Activated naive CD4-positive, alpha-beta T cell (primary cell): ENCODE measurements around the gene PEX6.
"Not testable (repeated sequence)": the region's sequence is repeated elsewhere in the genome, so short reads cannot be mapped to it uniquely, and the experiment has no call there.

Experiments
- DNase-seq, 4 experiments: peaks; one replicate each; lab custom pipeline; 2025; lab: John Stamatoyannopoulos, UW

PEX6 gene

DNA sequence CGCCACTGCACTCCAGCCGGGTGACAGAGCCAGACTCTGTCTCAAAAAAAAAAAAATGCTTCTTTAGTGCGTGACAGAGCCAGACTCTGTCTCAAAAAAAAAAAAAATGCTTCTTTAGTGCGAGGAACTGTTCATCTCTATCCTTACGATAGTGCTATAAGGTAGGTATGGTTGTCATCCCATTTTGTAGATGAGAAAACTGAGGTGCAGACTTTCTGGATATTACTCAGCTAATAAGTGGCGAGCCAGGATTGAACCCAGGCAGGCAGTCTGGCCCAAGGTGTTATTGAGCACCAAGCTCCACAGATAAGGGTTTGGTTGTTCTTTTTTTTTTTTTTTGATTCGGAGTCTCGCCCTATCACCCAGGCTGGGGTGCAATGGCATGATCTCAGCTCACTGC lies 22.9 kb upstream of the PEX6 start:
- no peak for DNase-seq

- not testable (repeated sequence) for DNase-seq
Measured at GRCh38 chr6:42998205-42998604, 19.2 kb upstream of the PEX6 start.

- DNase-seq, result no peak
Measured at GRCh38 chr6:42996513-42996912, 17.5 kb upstream of the PEX6 start.

DNA sequence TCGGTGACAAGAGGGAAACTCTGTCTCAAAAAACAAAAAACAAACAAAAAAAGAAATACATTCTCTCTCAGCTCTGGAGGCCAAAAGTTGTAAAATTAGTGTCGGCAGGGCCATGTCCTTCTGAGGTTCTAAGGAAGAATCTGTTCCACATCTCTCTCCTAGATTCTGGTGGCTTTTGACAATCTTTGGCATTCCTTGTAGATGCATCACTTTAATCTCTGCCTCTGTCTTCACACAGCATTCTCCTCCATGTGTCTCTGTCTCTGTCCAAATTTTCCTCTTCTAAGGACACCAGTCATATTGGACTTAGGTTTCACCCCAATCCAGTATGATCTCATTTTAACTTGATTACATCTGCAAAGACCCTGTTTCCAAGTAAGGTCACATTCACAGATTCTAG lies 14.5 kb upstream of the PEX6 start:
- DNase-seq, result no peak

DNA sequence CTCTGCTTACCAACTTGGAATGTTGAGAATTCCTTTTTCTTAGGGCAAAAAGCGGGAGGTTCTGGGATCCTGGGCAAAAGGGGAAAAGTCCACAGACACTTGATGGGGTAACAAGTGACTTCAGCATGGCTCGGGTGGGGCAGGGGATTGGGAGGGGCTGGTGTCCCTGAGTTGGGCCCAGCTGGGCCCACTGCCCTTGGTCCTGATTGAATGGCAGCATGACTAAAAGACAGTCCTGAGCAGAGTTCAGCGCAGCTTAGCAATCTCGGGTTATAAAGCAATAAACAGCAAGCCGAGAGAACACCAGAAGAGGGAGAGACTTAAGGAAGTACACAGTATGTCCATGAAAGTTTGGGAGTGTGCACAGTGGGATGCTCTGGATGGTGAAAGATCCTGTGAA lies 10.9 kb upstream of the PEX6 start:
- no peak for DNase-seq

GRCh38 chr6:42988486-42989020 lies 9.6 kb upstream of the PEX6 start:
- no peak for DNase-seq

DNA sequence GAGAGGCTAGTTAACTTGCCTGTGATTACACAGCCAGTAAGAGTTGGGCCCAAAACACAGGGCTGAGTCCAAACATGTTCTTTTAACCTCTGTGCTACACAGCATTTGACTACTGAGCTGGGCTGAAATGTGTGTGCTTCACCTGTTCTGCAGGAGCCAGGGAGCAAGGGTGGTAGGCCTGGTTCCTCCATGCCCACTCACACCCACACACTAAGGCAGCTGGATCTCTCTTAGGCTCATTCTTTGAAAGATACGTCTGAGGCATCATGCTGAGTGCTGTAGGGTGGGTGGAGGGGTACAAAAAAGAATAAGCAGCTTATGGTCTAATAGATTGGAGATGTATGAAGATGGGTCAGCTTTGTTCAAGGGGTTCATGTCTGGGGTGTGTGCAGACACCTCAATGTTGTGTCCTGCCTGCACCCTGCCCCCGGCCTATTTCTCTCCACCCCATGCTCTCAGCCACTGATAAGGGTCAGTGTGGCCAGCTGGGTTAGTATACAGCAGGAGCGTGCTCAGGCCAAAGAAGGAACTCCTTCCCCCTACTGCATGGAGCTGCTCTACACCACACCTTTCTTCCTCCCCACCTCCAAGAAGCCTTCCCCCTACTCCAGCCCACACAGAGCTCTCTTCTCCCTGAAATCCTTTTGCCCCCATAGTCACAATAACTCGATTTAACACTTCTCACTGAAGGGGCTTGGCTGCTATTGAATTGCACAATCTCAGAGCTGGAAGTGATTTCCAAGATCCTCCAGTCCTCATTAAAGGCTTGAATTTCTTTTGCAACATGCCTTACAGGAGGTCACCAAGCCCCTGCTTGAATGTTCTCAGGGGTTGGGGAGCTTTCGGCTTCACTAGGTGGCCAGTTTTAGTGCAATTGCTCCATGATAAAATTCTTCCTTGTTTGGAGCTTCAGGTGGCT lies 8.8 kb upstream of the PEX6 start:
- no peak for DNase-seq

GRCh38 chr6:42984924-42985475 lies 6.0 kb upstream of the PEX6 start:
- DNase-seq, result no peak

DNA sequence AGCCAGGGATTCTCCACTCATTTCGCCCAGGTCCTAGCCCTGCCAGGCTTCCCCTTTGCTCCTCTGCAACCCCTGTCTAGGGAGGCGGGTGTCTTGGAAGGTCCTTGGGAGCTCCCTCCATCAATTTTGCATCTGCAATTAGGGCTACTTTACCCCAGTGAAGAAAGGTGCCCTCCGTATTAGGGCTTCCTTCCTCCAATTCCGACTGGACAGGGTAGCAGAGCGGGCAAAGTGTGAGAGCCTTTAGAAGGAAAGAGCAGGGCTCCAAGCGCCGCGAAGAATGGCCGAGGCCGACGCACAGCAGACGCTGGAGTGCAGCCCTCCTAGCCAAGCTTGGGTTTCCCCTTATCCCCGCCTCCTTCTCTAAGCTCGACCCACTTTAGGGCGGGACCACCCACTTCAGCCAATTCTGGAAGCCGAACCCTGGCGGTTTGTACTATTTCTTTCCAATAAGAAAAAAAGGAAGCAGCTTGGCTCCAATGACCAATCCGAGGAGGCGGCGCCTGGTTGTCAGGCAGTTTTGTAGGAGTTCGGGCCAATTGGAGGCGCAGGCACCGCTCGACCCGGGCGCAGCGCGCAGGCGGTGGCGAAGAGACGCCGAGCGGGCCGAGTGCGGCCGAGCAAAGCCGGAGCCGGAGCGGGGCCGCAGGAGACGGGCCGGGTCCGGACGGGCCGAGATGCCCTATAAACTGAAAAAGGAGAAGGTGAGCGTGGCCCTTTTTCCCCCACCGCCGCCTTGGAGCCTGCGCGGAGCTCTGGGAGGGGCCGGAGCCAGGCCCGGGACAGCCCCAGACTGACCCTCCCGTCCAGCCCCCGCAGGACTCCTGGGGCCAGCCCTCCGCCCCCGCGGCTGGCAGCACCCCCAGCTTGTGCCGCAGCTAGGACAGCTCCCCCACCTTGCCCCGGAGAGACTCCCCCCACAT lies 5.3 kb upstream of the PEX6 start, which contains the start of gene PPP2R5D:
Gene PPP2R5D, plus strand, starts transcription at position 570 of the 923 bp plus-strand sequence. Its CDS starts 108 bp downstream, at position 678.
- peak; percentile 85 to 93 (median 90) for DNase-seq

GRCh38 chr6:42981836-42982235 lies 2.9 kb upstream of the PEX6 start:
- no peak for DNase-seq

DNA sequence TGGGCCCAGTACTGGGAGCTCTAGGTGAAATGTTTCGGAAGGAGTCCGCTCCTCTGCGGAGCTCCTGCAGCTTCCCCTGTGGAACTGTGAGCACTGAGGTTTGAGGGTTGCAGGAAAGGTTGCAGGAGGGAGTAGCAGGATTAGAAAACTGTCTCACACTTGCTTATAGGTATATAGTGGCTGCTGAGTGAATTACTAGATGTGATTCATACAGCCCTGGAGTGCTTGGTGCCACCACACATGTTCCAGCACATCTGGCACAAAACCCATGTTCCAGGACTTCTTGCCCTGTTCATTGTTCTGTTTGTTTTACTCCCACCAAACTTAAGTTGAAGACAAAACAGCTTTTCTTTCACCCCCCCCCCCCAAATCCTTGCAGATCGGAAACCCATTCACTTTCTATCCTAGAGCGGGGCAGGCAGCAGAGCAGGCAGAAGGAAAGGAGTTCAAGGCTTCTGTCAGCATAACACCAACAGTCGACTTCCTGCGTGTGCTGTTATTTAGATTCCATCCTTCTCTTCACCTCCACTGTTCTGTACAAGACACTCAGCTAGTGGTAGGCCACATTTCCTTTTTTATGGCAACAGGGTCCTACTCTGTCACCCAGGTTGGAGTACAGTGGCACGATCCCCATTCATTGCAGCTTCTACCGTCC lies 669 bp upstream of the PEX6 start:
- no peak for DNase-seq

GRCh38 chr6:42978487-42978838 lies 518 bp downstream of the PEX6 start:
- no peak for DNase-seq

DNA sequence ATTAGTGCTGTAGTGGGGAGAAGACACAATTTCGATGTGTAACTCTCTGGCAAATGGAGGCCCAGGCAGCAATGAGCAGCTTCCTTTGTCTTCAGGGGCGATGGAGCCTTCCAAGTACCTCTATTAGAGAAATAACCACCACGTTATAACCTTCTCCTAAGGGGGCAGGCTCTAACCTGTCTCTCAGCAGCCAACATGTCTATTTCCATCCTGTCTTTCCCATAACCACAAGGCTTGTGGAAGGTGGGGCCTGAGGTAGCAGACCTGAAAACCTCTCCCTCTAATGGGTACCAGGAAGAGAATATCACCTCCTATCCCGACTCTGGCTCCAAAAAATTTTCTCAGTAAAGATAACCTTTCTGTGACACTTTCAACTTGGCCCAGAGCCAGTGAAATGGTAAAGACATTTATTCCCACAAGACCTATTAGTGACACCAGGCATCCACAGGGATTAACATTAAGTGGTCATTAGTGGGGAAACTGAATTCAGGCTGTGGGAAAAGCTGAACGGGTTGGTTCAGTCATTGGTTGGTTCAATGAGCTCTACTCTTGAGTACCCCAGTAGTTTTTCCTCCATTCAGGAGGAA lies 4.0 kb downstream of the PEX6 start:
- no peak for DNase-seq

- no peak for DNase-seq
Measured at GRCh38 chr6:42973926-42974325, 5.1 kb downstream of the PEX6 start.

- DNase-seq, result no peak
Measured at GRCh38 chr6:42971746-42972327, 7.1 kb downstream of the PEX6 start.

DNA sequence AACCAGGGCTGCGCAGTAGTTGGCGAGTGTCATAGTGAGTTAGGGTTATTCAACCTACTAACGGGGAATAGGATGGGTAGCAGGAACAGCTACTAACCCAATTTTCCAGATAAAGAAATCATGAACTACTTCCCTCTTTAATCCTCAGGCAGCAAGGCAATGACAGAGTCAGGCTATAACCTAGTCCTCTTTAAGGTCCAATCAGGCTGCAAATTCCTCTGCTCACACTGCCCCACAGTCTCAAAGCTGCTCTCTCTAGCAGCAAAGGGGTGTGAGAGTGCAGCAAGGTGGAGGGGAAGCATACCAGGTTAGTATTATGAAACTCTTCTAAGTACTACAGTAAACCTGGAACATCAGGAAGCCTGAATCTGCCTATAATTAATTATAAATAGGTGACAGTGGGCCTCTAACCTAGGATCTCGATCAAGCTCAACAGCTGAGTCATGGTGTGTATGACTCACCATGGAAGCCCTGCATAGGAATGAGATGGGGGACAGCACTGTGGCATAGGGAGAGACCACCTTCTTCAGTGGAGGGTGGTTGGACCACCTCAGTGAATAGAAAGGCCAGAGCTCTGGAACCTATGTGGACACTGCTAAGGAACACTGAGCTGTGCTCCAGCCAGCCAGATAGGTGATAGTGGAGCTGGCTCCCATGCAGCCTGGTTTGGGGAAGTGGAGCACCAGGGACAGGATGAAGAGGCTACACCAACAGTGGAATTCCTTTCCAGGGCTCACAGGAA lies 7.9 kb downstream of the PEX6 start:
- no peak for DNase-seq

DNA sequence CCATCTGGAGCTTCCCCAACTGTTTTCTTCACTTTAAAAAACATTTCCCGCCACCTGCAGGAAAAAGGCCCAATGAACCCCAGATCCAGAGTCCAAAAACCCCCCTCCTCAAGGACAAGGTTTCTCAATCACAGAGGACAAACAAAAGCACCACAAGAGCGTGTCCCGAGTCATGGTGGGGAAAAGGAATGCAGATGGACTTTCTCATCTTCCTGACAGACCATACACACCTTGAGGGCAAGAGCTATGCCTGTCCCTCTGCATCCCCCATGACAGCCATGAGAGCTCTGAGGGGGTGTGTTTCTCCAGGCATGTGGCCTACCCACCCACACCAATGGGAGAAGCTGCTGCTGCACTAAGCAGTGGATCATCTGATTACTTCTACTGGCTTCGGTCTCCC lies 9.0 kb downstream of the PEX6 start:
- no peak for DNase-seq

- no peak for DNase-seq
Measured at GRCh38 chr6:42969431-42969830, 9.6 kb downstream of the PEX6 start.

DNA sequence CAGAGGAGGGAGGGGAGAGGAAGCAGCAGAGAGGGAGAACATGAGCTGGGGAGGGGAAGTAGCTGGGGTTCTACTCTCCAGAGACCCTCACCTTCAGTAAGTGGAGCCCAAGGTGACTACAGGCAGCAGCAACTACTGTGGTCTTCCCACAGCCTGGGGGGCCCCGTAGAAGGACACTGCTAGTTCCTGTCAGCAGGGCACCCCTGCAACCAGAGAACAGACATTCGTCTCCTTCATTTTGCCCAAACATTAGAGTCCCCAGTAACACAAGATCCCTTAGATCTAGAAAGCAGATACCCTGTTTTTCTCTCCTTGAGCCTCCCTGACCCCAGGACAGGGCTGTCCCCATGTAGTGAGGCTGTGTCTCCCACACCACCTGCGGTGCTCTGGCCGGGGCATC lies 10.2 kb downstream of the PEX6 start:
- DNase-seq, result no peak

DNA sequence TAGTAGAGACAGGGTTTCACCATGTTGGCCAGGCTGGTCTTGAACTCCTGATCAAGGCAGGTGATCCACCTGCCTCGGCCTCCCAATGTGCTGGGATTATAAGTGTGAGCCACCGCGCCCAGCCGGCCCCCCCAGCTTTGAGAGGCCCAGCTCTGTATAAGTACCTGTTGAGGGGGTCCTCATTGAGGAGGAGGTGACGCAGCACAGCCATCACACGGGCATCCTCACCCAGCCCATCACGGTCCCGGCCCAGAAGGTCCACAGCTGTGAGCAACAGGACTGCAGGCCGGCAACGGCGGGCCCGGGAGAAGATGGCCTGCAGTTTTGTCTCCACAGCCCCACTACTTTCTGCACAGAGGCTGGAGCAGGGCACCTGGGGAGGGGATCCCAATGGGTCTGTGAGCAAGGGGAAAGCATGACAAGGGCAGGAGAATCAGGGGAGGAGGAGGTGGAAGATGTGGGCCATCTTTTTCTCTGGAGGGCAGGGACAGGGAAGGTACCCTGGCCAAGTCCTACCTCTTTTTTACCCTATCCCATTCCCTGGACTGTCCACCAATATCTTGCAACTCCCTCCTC lies 10.8 kb downstream of the PEX6 start:
- DNase-seq, result no peak
